Sigmoid colon (tissue), 3 donors: ENCODE measurements around the gene ZNF653.
A peak's percentile ranks its signal among the peaks of the same experiment; 100 is the strongest.

Source experiments
- CTCF ChIP-seq, 4 experiments: fragments of 450-650 bp in 3 of 4; fragments of 200-600 bp in 1 of 4; IDR thresholded peaks; one replicate each; pipeline ENCODE4 v1.5.1; 2016 to 2019; ENCODE audit warnings: antibody characterized with exemption in 4 of 4, mild to moderate bottlenecking in 3 of 4, moderate library complexity in 2 of 4
- POLR2A ChIP-seq, 2 donors: fragments of 450-650 bp; IDR thresholded peaks; one replicate each; pipeline ENCODE4 v1.6.1; 2016; ENCODE audit warnings: antibody characterized with exemption in 2 of 2, mild to moderate bottlenecking in 2 of 2, moderate library complexity in 2 of 2

- TF ChIP-seq POLR2A (IDR thresholded peaks at IDR 0.05) (peak; percentile 17 to 37), CTCF (IDR thresholded peaks at IDR 0.05) (peak; percentile 89 to 99 (median 96))
Observed at GRCh38 chr19:11435057-11435832, 70.4 kb downstream of the ZNF653 start, which contains the start of the genes ODAD3 and PRKCSH.
